Lung (tissue), 12 donors: ENCODE measurements around the gene UGT1A4. TPM values are rescaled to one million over a fixed set of nuclear protein-coding genes. Genes with fewer than 3 reads are reported as not detected.

Source experiments
- ATAC-seq: fragments of 200-7000 bp; cut with Tn5 transposase; one replicate; pipeline ENCODE4 v1.9.1; 2020; ENCODE audit warnings: moderate number of reproducible peaks; ENCODE audit not compliant: insufficient read depth, low FRiP score
- DNase-seq, 3 donors: peaks; one replicate each; pipeline ENCODE4 v3.0.0-alpha.2; 2013 to 2017
- H3K27ac ChIP-seq, 2 donors: one replicate each; pipeline ENCODE4 v1.5.1; 2013; ENCODE audit warnings: mild to moderate bottlenecking in 2 of 2, moderate library complexity in 2 of 2, control low read depth in 1 of 2, inconsistent platforms in 1 of 2, low read depth in 1 of 2, low read length in 1 of 2
- H3K27me3 ChIP-seq, 3 donors: one replicate each; pipeline ENCODE4 v1.5.1; 2013; ENCODE audit warnings: low read length in 2 of 3; ENCODE audit not compliant: control insufficient read depth in 3 of 3, insufficient read depth in 3 of 3
- H3K36me3 ChIP-seq, 4 donors: one replicate each; pipeline ENCODE4 v1.5.1; 2013; ENCODE audit warnings: low read length in 4 of 4, mild to moderate bottlenecking in 1 of 4, moderate library complexity in 1 of 4; ENCODE audit not compliant: control insufficient read depth in 4 of 4, insufficient read depth in 4 of 4
- H3K4me1 ChIP-seq, 5 donors: one replicate each; pipeline ENCODE4 v1.5.1; 2013; ENCODE audit warnings: low read length in 5 of 5, mild to moderate bottlenecking in 2 of 5, moderate library complexity in 1 of 5; ENCODE audit not compliant: control insufficient read depth in 5 of 5, insufficient read depth in 5 of 5
- H3K4me3 ChIP-seq: one replicate; pipeline ENCODE4 v1.5.1; 2013; ENCODE audit warnings: mild to moderate bottlenecking, control low read depth, moderate library complexity
- H3K9ac ChIP-seq, 2 donors: one replicate each; pipeline ENCODE4 v1.5.1; 2013; ENCODE audit warnings: low read length in 2 of 2, control low read depth in 1 of 2; ENCODE audit not compliant: insufficient read depth in 1 of 2
- H3K9me3 ChIP-seq, 4 donors: one replicate each; pipeline ENCODE4 v1.5.1; 2013; ENCODE audit warnings: low read length in 3 of 4, mild to moderate bottlenecking in 1 of 4, moderate library complexity in 1 of 4; ENCODE audit not compliant: control insufficient read depth in 4 of 4, insufficient read depth in 3 of 4
- CTCF ChIP-seq: IDR thresholded peaks from 2 replicates; pipeline ENCODE4 v1.5.1; 2012; ENCODE audit warnings: mild to moderate bottlenecking; ENCODE audit errors: control extremely low read depth, extremely low read depth
- WGBS, 2 donors: extraction: QIAGEN DNeasy Blood & Tissue Kit; methylation state at CpG; one replicate each; pipeline ENCODE4 v1.1.7; 2013; 5-methylcytosine and 5-hydroxymethylcytosine counted together
- polyA plus RNA-seq, 2 donors: library from polyadenylated mRNA; stranded (reverse); fragments of 200-250 nt; gene quantifications; one replicate each; pipeline ENCODE4 v1.2.1, GENCODE V29; 2013
- total RNA-seq, 2 donors: library from RNA; depleted of rRNA in 1 of 2; stranded (reverse); fragments of >200 nt in 1 of 2; gene quantifications; one replicate each; pipeline ENCODE4 v1.2.1, GENCODE V29; 2014 to 2021
- donor health status: control.
- donor health status: control.
- donor health status: Bipolar disorder and iron deficiency.
- donor health status: healthy.
- donor health status: DM: yes; HTN: yes; CAD: no.

The UGT1A4 gene
- total and polyA plus RNA-seq, 4 donors: 0.02 to 0.55 (median 0.21) TPM; not detected in 1

- Histone ChIP-seq H3K27ac (no peak overlapping the region), H3K27me3 (no peaks in the 10 kb centered on the region), H3K4me3 (no peak overlapping the region), H3K36me3 (no peaks in the 10 kb centered on the region), H3K9ac (no peak overlapping the region), H3K4me1 (no peaks in the 10 kb centered on the region), H3K9me3 (no peaks in the 10 kb centered on the region)
- no peak for DNase-seq
- 83 to 89% methylated on average over 7 of the region's 7 CpGs for WGBS, 2 donors
- TF ChIP-seq CTCF: no peak
- ATAC-seq: no peak
These were observed 74.2 kb downstream of the UGT1A4 start for GRCh38 chr2:233792720-233793119.

- ATAC-seq: no peak
- H3K27me3 ChIP-seq: no peaks in the 10 kb centered on the region
- TF ChIP-seq CTCF: no peak
- no peak overlapping the region for H3K4me3 ChIP-seq
- H3K36me3 ChIP-seq: no peaks in the 10 kb centered on the region
- WGBS, 2 donors: 65 to 85% methylated on average over 18 of the region's 18 CpGs
- peak; percentile 20 to 59 (median 55) for DNase-seq
- no peak overlapping the region for H3K27ac ChIP-seq
- H3K9ac ChIP-seq: no peak overlapping the region
- no peaks in the 10 kb centered on the region for H3K4me1 ChIP-seq
- no peaks in the 10 kb centered on the region for H3K9me3 ChIP-seq
These were observed 75.1 kb downstream of the UGT1A4 start for GRCh38 chr2:233793465-233794127.

- H3K9ac ChIP-seq: no peak overlapping the region
- no peak for TF ChIP-seq CTCF
- peak in 1 of 3 donors; percentile 33 for DNase-seq
- no peaks in the 10 kb centered on the region for H3K36me3 ChIP-seq
- no peaks in the 10 kb centered on the region for H3K9me3 ChIP-seq
- no peak overlapping the region for H3K27ac ChIP-seq
- H3K27me3 ChIP-seq: no peaks in the 10 kb centered on the region
- ATAC-seq: no peak
- no peaks in the 10 kb centered on the region for H3K4me1 ChIP-seq
- 68 to 81% methylated on average over 17 of the region's 17 CpGs for WGBS, 2 donors
- no peak overlapping the region for H3K4me3 ChIP-seq
These were observed 75.7 kb downstream of the UGT1A4 start for GRCh38 chr2:233794128-233794658.

GRCh38 chr2:233795735-233796171, 77.2 kb downstream of the UGT1A4 start:
- 94 to 95% methylated on average over 13 of the region's 13 CpGs for whole genome bisulfite sequencing, 2 donors
- Histone ChIP-seq H3K4me3 (no peak overlapping the region), H3K9ac (no peak overlapping the region), H3K9me3 (no peaks in the 10 kb centered on the region), H3K36me3 (no peaks in the 10 kb centered on the region), H3K27me3 (no peaks in the 10 kb centered on the region), H3K27ac (no peak overlapping the region), H3K4me1 (no peaks in the 10 kb centered on the region)
- DNase-seq (no peak), ATAC-seq (no peak)
- TF ChIP-seq CTCF: no peak
